ENCODE measurements around the gene P2RX7.
"Not testable (repeated sequence)": the region's sequence is repeated elsewhere in the genome, so short reads cannot be mapped to it uniquely, and the experiment has no call there.

P2RX7 gene

DNA sequence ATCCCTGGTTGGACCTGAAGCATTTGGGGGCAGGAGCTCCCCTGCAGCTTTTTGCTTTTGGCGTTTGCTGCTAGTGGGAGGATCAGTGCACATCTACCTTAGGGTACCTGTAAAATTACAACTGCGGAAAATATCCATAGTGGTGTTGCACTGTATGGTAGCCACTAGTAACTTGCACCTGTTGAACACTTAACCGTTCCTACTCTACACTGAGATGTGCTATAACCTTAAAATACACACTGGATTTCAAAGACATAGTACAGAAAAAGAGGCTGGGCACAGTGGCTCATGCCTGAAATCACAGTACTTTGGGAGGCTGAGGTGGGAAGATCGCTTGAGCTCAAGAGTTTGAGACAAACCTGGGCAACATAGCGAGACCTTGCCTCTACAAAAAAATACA is 80.2 kb downstream of the P2RX7 start:
- DNase-seq, result no peak

DNA sequence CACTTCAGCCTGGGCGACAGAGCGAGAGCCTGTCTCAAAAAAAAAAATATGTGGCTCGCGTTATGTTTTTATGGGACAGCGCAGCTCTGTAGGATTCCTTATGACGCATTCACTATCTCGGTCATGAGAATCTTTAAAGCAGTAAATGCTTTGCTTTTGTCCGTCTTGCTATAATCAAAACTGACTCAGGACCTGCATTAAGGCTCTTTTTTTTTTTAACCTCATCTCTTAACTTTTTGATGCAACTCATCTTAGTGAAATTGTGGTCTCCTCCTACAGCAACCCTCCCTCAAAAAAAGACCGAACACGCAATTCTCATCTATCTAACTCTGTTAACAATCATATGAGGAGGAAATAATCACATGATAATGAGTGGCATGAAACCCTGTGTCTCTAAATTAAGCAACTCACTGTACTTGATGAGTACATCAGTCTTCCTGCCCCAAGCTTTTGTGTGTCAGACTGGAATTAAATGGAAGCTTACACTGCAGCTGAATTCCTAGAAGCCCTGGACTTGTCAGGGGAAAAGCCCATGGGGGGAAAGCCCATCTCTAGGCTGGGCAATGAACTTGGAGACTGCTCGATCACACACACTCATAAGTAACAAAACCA is 81.6 kb downstream of the P2RX7 start:
- DNase-seq, result no peak

DNA sequence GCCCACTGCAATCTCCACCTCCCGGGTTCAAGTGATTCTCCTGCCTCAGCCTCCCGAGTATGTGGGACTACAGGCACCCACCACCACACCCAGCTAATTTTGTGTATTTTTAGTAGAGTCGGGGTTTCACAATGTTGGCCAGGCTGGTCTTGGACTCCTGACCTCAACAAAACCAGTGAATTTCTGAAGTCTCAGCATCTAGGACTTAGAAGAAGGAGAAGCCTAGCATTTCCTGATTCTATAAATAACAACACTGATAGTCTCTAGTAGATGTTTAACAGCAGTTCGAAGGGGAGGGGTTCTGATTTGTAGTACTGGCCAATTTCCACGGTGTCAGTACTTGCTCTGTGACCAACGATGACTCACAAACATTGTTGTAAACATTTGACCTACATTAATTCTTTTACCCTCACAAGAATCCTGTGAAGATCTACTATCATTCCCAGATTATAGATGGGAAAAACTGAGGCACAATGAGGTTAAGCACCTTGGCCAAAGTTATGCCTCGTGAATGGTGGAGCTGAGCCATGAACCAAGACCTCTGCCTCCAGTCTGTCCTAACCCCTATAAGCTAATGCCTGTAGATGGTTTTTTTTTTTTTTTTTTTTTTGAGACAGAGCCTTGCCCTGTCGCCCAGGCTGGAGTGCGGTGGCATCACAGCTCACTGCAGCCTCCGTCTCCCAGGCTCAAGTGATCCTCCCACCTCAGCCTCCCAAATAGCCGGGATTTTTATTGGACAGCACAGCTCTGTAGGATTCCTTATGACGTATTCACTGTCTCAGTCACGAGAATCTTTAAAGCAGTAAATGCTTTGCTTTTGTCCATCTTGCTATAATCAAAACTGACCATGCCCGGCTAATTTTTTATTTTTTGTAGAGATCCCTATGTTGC is 82.4 kb downstream of the P2RX7 start:
- no peak for DNase-seq

DNA sequence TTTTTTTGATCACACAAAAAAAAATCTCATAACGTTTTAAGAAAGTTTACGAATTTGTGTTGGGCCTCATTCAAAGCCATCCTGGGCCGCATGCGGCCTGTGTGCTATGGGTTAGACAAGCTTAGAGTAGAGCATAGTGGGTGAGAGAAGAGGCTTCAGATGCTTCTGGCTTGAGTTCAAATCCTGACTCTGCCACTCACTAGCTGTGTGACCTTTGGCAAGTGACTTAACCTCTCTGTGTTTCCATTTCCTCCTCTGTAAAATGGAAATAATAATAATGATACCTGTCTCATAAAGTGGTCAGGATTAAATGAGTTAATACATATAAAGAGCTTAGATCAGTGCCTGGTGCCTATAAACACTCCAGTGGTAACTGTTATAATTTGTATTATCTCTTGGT is 83.4 kb downstream of the P2RX7 start:
- no peak for DNase-seq

DNA sequence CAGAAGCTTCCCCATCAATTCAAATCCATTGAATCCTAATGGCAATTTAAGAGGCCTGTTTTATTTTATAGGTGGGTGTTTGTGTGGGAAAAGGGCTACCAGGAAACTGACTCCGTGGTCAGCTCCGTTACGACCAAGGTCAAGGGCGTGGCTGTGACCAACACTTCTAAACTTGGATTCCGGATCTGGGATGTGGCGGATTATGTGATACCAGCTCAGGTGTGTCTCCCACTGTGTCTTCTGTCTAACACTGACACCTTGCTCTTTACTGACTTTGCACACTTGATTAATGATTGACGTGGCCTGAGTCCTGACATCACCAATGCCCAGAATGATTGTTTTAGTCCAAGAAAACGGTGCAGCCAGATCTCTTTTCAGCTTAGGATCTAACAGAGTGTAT is 84.4 kb downstream of the P2RX7 start:
- DNase-seq, result no peak

DNA sequence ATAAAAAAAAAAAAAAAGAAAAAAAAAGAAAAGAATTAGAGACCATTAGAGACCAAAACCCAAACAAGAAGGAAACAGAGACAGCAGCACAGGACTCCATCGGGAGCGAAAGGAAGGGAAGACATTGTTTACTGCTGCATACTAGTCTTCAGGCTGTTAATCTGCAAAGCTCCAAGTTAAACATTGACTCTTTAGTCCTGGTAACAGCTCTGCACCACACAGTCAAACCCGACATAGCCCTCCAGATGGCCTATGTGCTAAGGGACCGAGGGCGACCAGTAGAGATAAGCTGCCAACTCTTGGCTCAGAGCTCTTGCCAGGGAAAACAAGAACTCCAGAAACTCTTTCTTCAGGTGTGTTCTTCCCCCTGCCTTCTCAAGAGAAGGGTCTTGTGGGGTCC is 85.1 kb downstream of the P2RX7 start:
- DNase-seq, result no peak

DNA sequence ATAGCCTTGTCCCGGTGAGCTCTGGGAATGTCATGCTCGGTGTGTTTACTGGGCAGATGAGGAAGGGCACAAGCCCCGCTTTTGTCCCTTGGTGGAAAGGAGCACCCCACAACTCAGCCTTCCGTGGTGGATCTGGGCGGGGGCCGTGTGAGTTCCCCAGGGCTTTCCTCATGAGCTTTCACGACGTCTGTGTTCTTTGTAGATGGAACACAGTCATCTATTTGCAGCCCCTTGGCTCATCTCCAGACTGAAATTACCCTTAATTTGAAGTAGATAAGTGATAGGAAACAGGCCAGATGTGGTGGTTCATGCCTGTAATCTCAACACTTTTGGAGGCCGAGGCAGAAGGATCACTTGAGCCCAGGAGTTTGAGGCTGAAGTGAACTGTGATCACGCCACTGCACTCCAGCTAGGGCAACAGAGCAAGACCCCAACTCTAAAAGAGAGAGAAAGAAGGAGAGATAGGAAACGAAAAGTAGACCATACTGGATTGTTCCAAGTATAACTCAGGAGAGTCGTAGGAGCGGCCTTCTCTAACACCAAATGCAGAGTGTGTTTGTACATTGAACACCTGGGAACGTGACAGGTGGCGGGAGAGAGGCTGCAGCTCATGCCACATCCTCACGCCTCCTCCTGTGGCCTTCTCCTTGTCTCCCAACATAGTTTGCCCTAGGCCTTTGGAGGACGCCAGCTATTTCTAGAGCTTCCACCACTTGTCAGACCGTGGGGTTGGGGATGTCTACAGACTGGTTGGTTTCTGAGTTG is 86.1 kb downstream of the P2RX7 start:
- no peak for DNase-seq

DNA sequence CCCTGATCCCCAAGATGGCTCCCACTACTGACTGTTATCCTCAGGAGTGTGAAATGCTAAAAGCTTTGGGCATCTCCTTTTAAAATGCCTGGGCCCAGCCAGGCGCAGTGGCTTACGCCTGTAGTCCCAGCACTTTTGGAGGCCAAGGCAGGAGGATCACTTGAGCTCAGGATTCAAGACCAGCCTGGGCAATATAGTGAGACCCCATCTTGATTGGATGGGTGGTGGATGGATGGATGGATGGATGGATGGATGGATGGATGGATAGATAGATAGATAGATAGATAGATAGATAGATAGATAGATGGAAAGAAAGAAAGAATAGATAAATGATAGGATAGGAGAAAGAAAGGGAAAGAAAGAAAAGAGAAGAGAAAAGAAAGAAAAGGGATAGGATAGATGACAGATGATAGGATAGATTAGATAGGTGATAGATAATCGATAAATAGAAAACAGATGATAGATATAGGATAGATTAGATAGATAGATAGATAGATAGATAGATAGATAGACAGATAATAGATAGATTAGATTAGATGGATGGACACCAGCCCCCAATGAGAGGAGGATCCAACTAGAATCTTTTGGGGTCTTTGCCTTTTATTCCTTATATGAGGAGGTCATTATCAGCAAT is 86.8 kb downstream of the P2RX7 start:
- DNase-seq, result no peak

DNA sequence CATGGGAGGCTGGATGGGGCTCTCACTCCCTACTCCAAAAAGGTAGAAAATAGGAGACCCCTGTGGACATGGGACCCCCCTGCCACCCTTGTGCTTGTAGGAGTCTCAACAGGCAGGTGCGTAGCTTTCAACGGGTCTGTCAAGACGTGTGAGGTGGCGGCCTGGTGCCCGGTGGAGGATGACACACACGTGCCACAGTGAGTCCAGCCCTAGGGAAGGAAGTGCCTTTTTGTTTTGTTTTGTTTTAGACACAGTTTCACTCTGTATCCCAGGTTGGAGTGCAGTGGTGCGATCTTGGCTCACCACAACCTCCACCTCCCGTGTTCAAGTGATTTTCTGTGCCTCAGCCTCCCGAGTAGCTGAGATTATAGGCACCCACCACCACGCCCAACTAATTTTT is 90.2 kb downstream of the P2RX7 start:
- no peak for DNase-seq

DNA sequence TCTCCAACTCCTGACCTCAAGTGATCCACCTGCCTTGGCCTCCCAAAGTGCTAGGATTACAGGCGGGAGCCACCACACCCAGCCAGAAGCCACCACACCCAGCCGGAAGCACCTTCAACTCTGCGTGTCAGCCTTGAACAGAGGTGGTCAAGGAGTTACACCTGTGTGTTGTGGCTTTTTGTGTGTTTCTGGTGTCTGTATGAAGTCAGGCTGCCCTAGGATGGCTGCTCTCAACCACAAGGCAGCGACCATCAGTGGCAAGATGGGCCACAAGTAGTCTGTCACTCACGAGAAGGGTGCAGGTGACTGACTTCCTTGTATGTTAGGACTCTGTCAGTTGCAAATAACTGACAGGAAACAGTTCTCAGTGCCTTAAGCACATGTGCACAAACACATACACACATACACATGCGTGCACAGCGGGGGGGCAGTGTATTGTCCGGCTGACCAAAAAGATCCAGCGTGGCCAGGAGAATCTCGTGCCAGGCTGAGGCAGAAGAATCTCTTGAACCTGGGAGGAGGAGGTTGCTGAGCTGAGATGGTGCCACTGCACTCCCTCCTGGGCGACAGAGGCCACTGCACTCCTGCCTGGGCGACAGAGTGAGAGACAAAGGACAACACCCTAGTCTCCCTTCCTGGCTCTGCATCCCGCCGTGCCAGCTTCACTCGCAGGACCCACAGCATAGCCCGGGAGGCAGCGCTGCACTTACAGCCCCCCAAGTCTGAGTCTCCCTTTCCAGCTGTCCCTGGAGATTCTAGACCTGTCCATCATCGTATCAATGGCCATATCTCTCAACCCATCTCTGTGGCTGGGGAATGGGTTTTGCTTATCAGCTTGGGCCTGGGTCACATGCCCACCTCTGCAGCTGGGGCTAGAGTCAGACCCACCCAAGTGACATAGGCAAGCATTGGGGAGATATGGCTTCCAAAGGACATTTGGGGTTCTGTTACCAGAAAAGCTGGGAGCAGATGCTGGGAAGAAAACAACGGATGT is 90.9 kb downstream of the P2RX7 start:
- DNase-seq, result peak; percentile 50

DNA sequence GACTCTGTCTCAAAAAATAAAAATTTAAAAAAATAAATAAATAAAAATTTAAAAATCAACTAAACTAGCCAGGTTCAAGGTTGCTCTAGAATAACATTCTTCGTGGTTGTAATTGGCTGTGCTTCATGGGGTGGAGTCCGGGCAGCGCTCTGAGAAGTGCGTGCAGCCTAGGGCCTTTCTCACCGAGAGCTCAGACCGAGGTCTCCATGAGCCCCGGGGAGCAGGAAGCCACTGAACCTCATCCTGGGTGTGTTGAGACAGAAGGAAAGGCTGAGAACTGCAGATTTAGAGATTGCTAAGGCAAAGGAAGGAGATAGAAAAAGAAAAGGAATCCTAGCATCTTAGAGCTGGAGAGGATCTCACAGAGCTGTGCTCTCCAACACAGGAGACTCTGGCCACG is 91.9 kb downstream of the P2RX7 start:
- DNase-seq, result peak; percentile 73

DNA sequence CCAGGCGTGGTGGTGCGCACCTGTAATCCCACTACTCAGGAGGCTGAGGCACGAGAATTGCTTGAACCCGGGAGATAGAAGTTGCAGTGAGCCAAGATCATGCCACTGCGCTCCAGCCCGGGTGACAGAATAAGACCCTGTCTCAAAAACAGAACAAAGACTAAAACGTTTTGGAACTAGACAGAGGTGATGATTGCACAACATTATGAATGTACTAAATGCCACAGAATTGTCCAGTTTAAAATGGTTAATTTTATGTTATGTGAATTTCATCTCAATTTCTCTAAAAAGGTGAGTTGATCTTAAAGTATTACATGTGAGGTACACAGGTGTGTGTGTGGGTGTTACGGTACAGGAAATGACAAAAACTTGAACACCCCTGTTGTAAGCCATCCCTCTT is 93.7 kb downstream of the P2RX7 start:
- DNase-seq, result no peak

DNA sequence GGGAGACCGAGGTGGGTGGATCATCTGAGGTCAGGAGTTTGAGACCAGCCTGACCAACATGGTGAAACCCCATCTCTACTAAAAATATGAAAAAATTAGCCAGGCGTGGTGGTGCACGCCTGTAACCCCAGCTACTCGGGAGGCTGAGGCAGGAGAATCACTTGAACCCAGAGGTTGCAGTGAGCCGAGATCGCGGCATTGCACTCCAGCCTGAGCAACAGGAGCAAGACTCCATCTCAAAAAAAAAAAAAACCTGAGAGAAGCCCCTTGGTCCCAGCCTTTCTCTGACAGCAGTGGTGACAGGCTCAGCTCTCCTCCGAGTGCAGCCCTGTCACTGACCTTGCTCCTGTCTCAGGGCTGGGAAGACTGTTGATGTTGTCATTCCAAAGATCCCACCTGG is 94.2 kb downstream of the P2RX7 start:
- not testable (repeated sequence) for DNase-seq

DNA sequence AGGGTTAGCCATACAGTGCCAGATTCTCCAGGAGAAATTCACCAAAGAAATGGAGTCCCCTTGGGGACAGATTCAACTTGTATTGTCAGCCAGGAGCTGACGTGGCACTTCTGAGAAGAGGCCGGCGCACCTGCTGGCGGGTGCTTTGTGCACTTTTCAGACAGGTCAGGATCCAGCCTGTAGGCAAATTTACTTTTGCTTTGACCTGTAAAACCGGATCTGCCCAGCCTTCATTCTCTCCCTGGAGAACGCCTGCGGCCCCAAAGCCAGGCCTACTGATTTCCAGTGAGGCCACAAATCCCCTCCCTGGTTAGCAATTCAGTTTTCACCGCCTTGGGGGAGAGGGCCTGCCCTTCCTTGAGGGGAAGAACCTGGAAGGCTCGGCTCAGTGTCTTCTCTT is 94.6 kb downstream of the P2RX7 start:
- DNase-seq, result no peak

DNA sequence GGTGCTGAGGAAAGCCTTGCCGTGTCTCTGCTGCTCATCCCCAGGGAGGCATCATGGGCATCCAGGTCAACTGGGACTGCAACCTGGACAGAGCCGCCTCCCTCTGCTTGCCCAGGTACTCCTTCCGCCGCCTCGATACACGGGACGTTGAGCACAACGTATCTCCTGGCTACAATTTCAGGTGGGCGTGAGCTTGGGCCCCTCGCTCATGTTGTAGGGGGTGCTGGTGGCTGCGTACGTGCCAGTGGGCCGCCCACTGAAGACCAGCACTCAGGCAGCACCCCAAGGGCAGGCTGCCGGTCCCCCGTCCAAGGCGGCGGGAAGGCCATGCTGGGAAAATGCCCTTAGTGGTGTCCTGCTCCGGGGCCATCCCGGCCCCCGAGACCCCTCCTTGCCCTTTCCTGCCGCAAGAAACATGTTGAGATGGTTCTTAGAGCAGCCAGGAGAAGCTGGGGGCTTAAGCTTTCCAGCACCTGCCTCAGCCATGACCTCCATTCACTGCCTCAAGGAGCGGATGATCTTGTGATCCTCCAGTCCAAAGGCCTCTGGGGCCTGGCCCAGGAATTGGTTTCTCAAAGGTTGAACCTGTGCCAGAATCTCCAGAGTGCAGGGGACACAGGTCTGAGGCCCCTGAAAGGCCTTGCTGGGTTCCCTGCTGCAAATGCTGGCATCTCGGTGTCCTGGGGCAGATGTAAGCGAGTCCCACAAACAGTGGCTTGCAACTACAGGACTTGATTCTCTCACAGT is 96.4 kb downstream of the P2RX7 start:
- no peak for DNase-seq

DNA sequence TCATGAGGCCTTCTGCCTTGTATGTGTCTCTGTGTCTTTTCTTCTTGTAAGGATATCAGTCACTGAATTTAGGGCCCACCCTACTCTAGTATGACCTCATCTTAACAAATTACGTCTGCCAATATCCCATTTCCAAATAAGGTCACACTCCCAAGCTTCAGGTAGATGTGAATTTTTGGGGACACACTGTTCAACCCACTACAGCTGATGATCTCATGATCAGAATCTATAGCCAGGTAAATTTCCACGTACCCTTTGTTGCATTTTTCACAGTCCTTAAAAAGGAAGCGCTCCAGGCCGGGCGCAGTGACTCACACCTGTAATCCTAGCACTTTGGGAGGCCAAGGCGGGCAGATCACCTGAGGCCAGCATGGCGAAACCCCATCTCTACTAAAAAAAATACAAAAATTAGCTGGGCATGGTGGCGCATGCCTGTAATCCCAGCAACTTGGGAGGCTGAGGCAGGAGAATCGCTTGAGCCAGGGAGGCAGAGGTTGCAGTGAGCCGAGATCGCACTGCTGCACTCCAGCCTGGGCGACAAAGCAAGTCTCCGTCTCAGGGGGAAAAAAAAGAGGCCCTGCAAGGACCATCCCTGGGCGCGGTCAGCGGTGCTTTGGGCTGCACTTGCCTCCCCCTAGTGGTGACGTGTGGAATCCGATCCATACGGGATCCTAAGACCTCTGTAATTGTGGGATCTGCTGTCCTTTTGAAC is 97.3 kb downstream of the P2RX7 start:
- DNase-seq, result peak; percentile 37

DNA sequence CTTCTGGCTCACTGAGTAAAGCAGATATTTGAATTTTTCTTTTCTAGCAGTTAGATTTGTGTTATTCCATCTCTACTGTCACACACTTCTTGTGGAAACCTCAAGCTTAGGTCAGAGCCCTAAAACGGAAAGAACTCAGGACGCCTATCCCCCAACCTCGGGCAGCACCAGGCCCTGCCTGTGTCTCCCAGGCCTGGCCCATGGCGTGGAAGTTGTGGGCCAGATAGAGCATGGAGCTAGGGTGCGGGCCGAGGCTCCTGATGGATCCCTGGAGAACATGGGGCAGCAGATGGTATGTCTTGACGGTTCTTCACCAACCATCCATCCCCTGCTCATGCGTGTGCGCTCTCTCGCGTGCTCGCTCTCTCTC is 97.8 kb downstream of the P2RX7 start:
- no peak for DNase-seq

DNA sequence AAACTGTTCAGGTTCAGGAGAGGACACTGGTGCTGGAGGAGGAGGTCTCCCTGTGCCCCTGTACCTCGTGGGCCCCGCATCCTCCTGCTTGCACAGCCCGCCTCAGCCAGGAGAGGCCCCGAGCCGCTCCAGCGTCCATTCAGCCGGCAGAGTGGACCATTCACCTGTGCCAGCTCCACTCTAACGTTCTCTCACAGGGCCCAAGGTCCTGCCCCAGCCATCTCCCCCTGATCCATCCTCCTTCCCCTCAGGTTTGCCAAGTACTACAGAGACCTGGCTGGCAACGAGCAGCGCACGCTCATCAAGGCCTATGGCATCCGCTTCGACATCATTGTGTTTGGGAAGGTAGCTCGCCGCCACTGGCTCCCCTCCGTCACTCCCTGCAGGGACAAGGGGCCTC is 99.5 kb downstream of the P2RX7 start:
- DNase-seq, result no peak

DNA sequence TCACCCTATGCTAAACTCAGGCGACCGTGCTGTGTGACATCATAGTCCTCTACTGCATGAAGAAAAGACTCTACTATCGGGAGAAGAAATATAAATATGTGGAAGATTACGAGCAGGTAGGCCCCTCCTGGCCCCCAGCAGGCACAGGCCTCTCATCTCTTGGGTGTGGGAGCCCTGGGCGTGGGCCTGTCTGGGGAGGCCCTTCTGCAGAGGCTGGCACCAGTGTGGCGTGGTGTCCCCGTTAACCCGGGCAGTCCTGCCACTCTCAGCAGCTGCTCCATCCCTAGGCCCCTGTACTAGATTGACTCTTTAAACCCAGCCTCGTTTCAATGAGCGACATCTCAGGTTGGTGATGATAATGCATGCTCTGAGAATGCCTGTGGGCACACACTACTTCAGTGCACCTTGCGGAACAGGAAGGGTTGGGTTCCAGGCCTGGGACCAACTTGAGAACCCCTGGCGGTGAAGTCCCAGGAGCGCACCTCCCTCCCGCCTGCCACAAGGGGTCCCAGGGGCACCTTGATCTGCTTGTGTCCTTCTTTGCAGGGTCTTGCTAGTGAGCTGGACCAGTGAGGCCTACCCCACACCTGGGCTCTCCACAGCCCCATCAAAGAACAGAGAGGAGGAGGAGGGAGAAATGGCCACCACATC is 100.4 kb downstream of the P2RX7 start:
- DNase-seq, result no peak

DNA sequence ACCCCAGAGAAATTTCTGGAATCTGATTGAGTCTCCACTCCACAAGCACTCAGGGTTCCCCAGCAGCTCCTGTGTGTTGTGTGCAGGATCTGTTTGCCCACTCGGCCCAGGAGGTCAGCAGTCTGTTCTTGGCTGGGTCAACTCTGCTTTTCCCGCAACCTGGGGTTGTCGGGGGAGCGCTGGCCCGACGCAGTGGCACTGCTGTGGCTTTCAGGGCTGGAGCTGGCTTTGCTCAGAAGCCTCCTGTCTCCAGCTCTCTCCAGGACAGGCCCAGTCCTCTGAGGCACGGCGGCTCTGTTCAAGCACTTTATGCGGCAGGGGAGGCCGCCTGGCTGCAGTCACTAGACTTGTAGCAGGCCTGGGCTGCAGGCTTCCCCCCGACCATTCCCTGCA is 100.9 kb downstream of the P2RX7 start:
- DNase-seq, result no peak
